Stimulated activated naive CD4-positive, alpha-beta T cell treated with Interleukin-2 at 50 U/mL for 16 hours (primary cell): ENCODE results near the gene PACSIN1.

Experiments
- DNase-seq: peaks from one replicate; lab custom pipeline; 2025; lab: John Stamatoyannopoulos, UW

Gene PACSIN1

DNA sequence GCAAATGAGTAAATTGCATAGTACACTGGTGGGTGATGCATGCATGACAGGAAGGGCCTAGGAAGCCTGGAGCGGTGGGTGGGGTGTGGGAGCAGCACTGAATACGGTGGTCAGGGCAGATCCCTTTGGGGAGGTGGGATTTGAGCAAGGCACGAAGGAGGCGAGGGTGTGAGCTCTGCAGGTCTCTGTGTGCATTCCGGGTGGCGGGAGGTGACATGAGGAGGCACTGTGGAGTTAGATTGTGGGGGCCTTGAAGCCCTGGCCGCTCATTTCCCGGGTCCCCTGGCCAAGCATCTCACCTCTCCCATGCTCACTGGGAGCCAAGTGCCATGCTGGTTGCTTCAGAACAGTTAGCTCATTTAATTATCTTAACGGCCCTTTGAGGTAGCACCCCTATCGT, 96.5 kb downstream of the PACSIN1 start:
- no peak for DNase-seq

- no peak for DNase-seq
These were observed 97.1 kb downstream of the PACSIN1 start for GRCh38 chr6:34562861-34563512.

DNA sequence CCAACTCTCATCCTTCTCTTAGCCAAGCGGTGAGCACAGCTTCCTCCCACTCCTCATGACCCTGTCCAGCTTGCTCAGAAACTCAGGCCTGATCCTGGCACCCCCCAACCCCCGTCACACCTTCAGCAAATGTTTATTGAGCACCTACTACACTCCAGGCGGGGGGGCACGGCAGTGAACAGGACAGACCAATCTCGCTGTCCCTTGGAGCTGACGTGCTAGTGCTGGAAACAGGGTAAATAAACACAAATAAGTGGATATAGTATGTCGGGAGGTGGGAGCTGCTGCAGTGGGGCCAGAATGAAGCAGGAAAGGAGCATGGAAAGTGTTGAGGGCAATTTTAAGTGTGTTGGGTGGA, 97.6 kb downstream of the PACSIN1 start:
- DNase-seq = no peak

DNA sequence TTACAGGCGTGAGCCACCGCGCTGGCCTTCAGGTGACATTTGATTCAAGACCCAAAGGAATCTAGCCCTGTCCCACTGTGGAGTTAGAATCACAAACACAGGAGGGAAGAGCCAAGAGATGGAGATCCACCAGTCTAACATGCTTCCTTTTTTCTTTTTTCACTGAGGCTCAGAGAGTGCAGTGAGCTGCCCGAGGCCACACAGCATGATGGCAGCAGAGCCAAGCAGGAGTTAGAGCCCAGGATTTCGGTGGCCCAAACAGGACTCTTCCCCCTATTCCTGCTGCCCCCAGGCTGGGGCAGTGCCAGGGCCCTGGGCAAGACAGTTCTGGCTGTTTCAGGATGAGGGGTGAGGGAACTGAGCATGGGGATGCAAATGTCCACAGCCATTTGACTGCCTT, 98.3 kb downstream of the PACSIN1 start:
- no peak for DNase-seq

DNA sequence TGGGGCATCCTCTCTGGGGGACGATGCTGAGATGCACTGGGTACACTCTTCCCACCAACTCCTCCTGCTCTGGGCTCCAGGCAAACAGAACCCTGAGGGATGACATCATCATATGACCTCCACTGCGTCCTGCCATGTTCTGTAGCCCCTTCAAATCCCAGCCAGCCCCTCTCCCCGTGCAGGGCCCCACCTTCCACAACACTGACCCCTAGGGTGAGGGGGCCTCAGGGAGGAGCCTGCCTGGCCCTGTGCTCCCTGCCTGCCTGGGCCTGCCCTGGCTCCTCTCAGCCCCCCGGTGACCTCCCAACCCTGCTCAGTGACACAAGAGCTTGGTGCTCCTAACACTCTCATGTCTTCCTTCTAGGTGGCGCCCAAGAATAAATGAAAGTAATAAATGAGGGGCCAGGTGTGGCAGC, 99.9 kb downstream of the PACSIN1 start:
- DNase-seq = no peak

DNA sequence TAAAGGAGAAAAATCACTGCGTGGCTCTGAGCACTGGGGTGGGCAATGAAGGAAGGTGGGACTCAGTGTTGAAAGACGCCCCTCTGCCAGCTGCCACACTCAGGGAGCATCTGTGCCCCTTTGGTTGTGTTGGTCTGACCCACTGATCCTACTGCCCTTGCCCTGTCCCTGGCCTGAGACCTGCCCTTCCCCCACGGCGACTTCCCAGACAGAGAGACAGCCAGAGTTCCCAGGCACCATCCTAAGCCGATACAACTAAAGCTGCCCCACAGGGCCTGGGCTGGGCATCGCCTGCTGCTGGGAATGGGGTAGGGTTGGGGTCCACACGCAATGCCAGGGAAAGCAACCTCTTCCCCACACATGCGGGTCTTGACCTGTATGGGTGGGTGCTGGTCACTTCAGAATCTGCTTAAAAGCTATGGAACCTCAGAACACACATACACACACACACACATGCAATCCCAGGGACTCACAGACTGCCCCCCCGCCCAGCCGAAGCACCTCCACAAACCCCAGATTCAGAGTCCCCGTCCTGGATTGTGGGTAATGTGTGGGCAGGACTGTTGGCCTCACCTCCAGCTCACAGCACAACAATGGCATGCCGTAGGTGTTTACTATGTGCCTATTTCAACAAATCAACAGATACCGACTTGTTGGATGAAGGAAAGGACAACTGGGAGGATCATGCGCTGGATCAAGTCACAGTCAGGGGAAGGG, 101.1 kb downstream of the PACSIN1 start:
- DNase-seq = no peak

- DNase-seq = no peak
These were observed 102.7 kb downstream of the PACSIN1 start for GRCh38 chr6:34568341-34569201.

DNA sequence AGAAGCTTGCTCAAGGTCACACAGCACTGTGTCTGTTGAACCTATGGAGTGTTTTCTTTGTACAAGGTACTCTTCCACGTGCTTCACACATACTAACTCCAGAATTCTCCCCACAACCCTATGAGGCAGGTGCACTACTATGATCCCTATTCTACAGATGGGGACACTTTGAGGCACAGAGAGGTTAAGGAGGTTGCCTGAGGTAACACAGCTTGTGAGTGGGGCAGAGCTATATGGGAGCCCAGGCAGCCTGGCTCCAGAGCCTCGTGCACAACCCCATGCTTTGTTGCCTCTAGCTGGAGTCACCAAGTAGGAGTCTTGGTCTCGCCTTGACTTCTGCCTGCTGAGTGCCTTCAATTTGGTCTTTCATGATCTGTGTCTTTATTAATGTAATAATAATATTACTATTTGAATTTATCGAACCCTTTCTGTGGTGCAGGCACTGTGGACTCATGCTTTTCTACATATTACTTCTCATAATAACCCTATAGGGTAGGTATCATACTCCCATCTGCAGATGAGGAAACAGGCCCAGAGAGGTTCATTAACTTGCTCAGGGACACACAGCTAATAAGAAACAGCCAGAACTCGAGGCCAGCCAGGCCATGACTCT, 103.6 kb downstream of the PACSIN1 start:
- DNase-seq = no peak

- DNase-seq = no peak
These were observed 104.4 kb downstream of the PACSIN1 start for GRCh38 chr6:34570066-34570833.

DNA sequence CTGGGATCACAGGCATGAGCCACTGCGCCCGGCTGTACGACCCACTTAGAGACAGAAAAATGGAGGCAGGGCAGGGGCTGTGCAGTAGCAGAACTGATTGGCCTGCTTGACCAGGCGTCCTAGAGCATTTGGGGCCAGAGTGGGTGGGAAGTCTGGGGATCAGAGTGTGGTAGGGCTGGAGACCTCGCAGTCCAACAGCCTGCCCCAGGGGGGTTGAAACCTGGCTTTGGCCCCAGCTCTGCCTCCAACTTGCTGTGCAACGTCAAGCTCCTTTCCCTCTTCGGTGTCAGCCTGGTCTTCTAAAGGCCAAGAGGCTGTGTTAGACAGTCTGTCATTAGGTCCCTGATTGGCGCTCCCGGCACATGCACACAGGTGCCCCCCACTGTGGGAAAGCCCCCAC, 105.5 kb downstream of the PACSIN1 start:
- DNase-seq = no peak

- DNase-seq = no peak
These were observed 106.1 kb downstream of the PACSIN1 start for GRCh38 chr6:34572021-34572420.

- no peak for DNase-seq
These were observed 106.7 kb downstream of the PACSIN1 start for GRCh38 chr6:34572585-34572984.

GRCh38 chr6:34573567-34574183, 107.8 kb downstream of the PACSIN1 start:
- no peak for DNase-seq

GRCh38 chr6:34574647-34575293, 108.9 kb downstream of the PACSIN1 start:
- DNase-seq = no peak

GRCh38 chr6:34575326-34575725, 109.5 kb downstream of the PACSIN1 start:
- DNase-seq = no peak

GRCh38 chr6:34576286-34576955, 110.5 kb downstream of the PACSIN1 start:
- no peak for DNase-seq

DNA sequence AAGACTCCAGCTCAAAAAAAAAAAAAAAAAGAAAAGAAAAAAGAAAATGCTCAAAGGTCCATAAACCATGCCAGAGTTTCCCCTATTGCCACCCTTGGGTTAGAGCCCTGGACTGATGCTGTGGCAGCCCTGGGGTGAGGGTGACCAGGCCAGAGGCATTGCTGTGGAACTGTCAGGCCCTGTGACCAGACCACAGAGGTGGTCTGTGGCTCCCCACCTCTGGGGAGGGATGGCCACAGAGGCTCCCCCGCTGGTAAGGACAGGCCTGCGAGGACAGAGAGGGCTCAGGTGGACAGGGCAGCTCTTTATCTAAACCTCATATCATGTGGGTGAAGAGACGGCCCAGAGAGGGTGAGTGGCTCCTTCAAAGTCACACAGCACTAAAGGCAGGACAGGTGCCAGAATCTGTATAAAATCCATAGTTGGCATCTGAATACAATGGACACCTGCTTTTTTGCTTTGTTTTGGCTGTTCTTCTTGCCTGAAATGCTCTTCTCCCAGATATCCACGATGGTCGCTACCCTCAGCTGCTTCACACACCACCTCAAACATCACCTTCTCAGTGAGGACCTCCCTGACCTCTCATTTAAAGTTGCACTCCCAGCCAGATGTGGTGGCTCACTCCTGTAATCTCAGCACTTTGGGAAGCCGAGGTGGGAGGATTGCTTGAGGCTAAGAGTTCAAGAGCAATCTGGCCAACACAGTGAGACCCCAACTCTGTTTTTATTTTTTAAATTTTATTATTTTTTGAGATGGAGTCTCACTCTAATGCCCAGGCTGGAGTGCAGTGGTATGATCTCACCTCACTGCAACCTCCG, 112.8 kb downstream of the PACSIN1 start:
- DNase-seq = no peak

DNA sequence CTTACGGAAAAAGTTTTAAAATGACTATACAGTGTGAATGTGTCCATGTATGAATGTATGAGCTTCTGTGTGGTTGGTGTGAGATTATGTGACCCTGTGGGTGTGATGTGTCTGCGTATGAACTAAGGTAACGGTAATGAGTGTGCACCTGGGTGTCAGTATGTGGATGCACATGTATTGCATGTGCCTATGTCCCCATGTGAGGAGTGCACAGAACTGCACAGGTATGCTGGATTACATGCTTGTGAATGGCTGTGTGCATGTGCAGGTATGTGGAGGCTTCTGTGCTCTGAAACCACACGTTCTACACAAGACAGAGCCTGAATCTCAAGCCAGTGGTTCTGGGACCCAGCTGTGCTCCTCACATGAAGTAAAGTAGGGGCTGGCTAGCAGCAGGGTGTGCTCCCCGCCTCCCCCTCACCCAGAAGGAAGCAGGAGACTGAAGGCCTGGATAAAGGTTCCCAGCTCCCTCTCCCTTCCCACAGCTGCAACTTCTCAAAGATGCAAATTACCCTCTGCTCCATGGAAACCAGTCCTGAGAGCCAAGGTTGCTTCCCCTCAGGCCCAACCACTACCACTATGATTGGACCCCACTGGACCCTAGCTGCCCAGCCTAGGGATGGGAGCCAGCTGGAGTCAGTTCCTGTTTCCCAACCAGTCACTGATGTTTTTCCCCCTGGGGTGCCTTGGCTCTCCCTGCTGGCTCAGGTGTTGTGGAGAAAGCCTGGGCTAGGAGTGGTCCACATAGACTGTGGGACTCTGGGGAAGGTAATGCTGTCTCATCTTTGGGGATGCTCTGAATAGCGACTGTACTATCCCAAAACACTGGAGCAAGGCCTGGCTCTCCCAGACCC, 115.1 kb downstream of the PACSIN1 start:
- no peak for DNase-seq
